ENCODE measurements around the gene RTN1.

The RTN1 gene

GRCh38 chr14:59863806-59864525 lies 6.6 kb downstream of the RTN1 start:
- Histone ChIP-seq H3K9me3 (ENCODE audit: severe bottlenecking) (peaks cover 6% of the 10 kb centered on the region), H3K36me3 (no peaks in the 10 kb centered on the region), H3K27me3 (ENCODE audit: insufficient read depth, low read depth, severe bottlenecking) (no peaks in the 10 kb centered on the region), H3K4me3 (ENCODE audit: low read depth, low read length) (no peak overlapping the region), H3K27ac (no peak overlapping the region)
- no peak for TF ChIP-seq CTCF (IDR thresholded peaks at IDR 0.05; ENCODE audit: low read depth, low read length)
- no peak for DNase-seq

- TF ChIP-seq CTCF (IDR thresholded peaks at IDR 0.05; ENCODE audit: low read depth, low read length): no peak
- no peaks in the 10 kb centered on the region for H3K27me3 ChIP-seq (ENCODE audit: insufficient read depth, low read depth, severe bottlenecking)
- DNase-seq: no peak
Observed at GRCh38 chr14:59857328-59857727, 13.2 kb downstream of the RTN1 start.

GRCh38 chr14:59852350-59852749 lies 18.2 kb downstream of the RTN1 start:
- Histone ChIP-seq H3K27me3 (ENCODE audit: insufficient read depth, low read depth, severe bottlenecking) (no peaks in the 10 kb centered on the region), H3K4me3 (ENCODE audit: low read depth, low read length) (no peak overlapping the region), H3K27ac (no peak overlapping the region), H3K36me3 (no peaks in the 10 kb centered on the region), H3K9me3 (ENCODE audit: severe bottlenecking) (no peaks in the 10 kb centered on the region)
- TF ChIP-seq CTCF (IDR thresholded peaks at IDR 0.05; ENCODE audit: low read depth, low read length): no peak
- no peak for DNase-seq

More at GRCh38 chr14:59857328-59857727, 13.2 kb downstream of the RTN1 start:
- no peak overlapping the region for H3K27ac ChIP-seq
- no peak overlapping the region for H3K4me3 ChIP-seq (ENCODE audit: low read depth, low read length)
- no peaks in the 10 kb centered on the region for H3K36me3 ChIP-seq
- peaks cover 6% of the 10 kb centered on the region for H3K9me3 ChIP-seq (ENCODE audit: severe bottlenecking)

- Histone ChIP-seq H3K4me3 (ENCODE audit: low read depth, low read length) (no peak overlapping the region), H3K9me3 (ENCODE audit: severe bottlenecking) (no peaks in the 10 kb centered on the region), H3K27ac (no peak overlapping the region), H3K27me3 (ENCODE audit: insufficient read depth, low read depth, severe bottlenecking) (no peaks in the 10 kb centered on the region), H3K36me3 (no peaks in the 10 kb centered on the region)
- DNase-seq: no peak
- no peak for TF ChIP-seq CTCF (IDR thresholded peaks at IDR 0.05; ENCODE audit: low read depth, low read length)
Observed at GRCh38 chr14:59850458-59850857, 20.1 kb downstream of the RTN1 start.

- Histone ChIP-seq H3K27ac (no peak overlapping the region), H3K27me3 (ENCODE audit: insufficient read depth, low read depth, severe bottlenecking) (no peaks in the 10 kb centered on the region), H3K9me3 (ENCODE audit: severe bottlenecking) (no peaks in the 10 kb centered on the region), H3K36me3 (no peaks in the 10 kb centered on the region), H3K4me3 (ENCODE audit: low read depth, low read length) (no peak overlapping the region)
- DNase-seq: no peak
- TF ChIP-seq CTCF (IDR thresholded peaks at IDR 0.05; ENCODE audit: low read depth, low read length): no peak
Observed at GRCh38 chr14:59849411-59850130, 21.0 kb downstream of the RTN1 start.
